Calu3 (cell line): ENCODE measurements around the gene SLC2A10. TPM values are rescaled to one million over a fixed set of nuclear protein-coding genes. Genes with fewer than 3 reads are reported as not detected.

ENCODE experiments used
- BruUV-seq: library from RNA; stranded (reverse); fragments of 400-500 nt; replicated peaks from 2 replicates; lab custom pipeline; 2021; lab: Mats Ljungman, UMichigan
- CTCF ChIA-PET: fragments of 300-600 bp; sonication (Branson Sonifier 250); formaldehyde crosslinking; loops from one replicate; lab custom pipeline; 2022; ENCODE audit warnings: antibody characterized with exemption; lab: Charles Lee
- DNase-seq: peaks from one replicate; pipeline ENCODE4 v3.0.0; 2022
- H3K27ac Mint-ChIP-seq: one replicate; pipeline ENCODE4 v1.8.0; 2022; ENCODE audit warnings: mixed read lengths; ENCODE audit not compliant: unreplicated experiment
- H3K27me3 Mint-ChIP-seq: one replicate; pipeline ENCODE4 v1.8.0; 2022; ENCODE audit warnings: mixed read lengths; ENCODE audit not compliant: unreplicated experiment
- H3K36me3 Mint-ChIP-seq: one replicate; pipeline ENCODE4 v1.8.0; 2022; ENCODE audit warnings: mild to moderate bottlenecking, moderate library complexity, mixed read lengths; ENCODE audit not compliant: insufficient read depth, unreplicated experiment
- H3K4me1 Mint-ChIP-seq: one replicate; pipeline ENCODE4 v1.8.0; 2022; ENCODE audit warnings: mild to moderate bottlenecking, low read depth, mixed read lengths; ENCODE audit not compliant: unreplicated experiment
- H3K4me3 Mint-ChIP-seq: one replicate; pipeline ENCODE4 v1.8.0; 2022; ENCODE audit warnings: mild to moderate bottlenecking, low read depth, moderate library complexity, mixed read lengths; ENCODE audit not compliant: unreplicated experiment
- H3K9me3 Mint-ChIP-seq: one replicate; pipeline ENCODE4 v1.8.0; 2022; ENCODE audit warnings: low read depth, mixed read lengths; ENCODE audit not compliant: unreplicated experiment
- CTCF ChIP-seq: fragments of 200-600 bp; IDR thresholded peaks from one replicate; pipeline ENCODE4 v1.8.0; 2022; ENCODE audit warnings: antibody characterized with exemption; ENCODE audit not compliant: unreplicated experiment
- intact Hi-C: fragments of 100-400 bp; cut with micrococcal nuclease; formaldehyde crosslinking; loops from one replicate; pipeline ENCODE4 v1.10.0; 2022; ENCODE audit not compliant: unreplicated experiment
- total RNA-seq: library from RNA; stranded (reverse); gene quantifications from 2 replicates; pipeline ENCODE4 v1.2.3, GENCODE V29; 2022

Gene SLC2A10
- total RNA-seq, 1 experiment from 2014 or later = 24.9 TPM

- Mint-ChIP-seq H3K27me3 (no peaks in the 10 kb centered on the region), H3K4me1 (peaks cover 43% of the 10 kb centered on the region), H3K9me3 (no peaks in the 10 kb centered on the region), H3K36me3 (peaks cover 26% of the 10 kb centered on the region), H3K4me3 (peak overlapping the region; percentile 85), H3K27ac (peak overlapping the region; percentile 60)
- intact Hi-C loops = loop anchor here (2.0 kb wide), 1 partner anchor 28 kb away; no protein-coding TSS in a partner anchor
- no peak for TF ChIP-seq CTCF
- TSS peak; percentile 47 for BruUV-seq
- CTCF ChIA-PET = interaction anchor here (1.0 kb wide), 1 partner anchor 32 kb away, joined by 4 read pairs; no protein-coding TSS in a partner anchor
- no peak for DNase-seq
Measured at GRCh38 chr20:46710153-46710913, 884 bp downstream of the SLC2A10 start.

- DNase-seq = no peak
- Mint-ChIP-seq H3K27ac (no peak overlapping the region), H3K36me3 (peaks cover 26% of the 10 kb centered on the region), H3K4me1 (peaks cover 48% of the 10 kb centered on the region), H3K27me3 (no peaks in the 10 kb centered on the region), H3K9me3 (no peaks in the 10 kb centered on the region), H3K4me3 (no peak overlapping the region)
- BruUV-seq = no TSS peak
- intact Hi-C loops = no loop called here
- CTCF ChIA-PET = interaction anchor here (0.9 kb wide), 1 partner anchor 8 kb away, joined by 3 read pairs; no protein-coding TSS in a partner anchor
- TF ChIP-seq CTCF = no peak
Measured at GRCh38 chr20:46712056-46712636, 2.7 kb downstream of the SLC2A10 start.

DNA sequence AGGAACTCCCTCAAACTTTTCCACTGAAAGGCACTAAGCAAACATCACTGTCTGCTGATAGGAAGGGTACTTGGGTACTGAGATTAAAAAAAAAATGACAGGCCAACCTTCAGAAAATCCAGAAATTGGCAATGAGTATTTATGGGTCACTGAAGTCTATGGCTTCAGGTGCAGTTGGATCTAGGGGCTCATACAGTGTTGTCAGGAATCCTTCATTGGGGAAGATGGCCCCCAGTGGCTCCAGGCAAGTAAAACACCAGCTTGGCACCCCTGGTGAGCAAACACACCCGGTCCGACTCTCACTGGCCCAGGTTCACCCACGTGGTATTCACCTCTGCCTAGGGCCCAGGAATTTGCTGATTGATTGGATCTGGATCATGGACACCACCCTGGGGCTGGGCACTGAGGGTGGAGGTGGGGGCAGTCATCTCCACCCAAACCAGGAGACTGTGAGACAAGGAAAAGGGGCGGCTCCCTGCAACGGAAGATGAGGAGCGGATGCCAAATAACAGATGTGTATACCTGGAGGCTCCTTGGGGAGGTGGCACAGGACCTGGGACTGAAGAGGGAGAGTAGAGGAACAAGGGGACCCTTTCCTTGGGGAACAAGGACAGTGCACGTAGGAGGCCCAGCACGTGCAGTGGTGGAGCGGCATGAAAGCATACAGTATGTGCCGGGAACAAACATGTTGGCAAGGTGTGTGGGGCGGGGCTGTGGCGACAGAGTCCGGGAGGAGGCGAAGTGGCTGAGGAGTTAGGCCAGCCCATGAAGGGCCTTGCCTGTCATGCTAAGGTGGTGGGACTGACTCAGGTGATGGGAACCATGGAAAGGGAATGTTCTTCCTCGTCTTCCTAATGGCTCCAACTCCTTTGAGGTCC is 4.7 kb downstream of the SLC2A10 start:
- DNase-seq = no peak
- Mint-ChIP-seq H3K4me3 (no peak overlapping the region), H3K36me3 (peaks cover 22% of the 10 kb centered on the region), H3K9me3 (no peaks in the 10 kb centered on the region), H3K4me1 (peaks cover 42% of the 10 kb centered on the region), H3K27me3 (no peaks in the 10 kb centered on the region), H3K27ac (no peak overlapping the region)
- intact Hi-C loops = no loop called here
- BruUV-seq = no TSS peak
- CTCF ChIA-PET = interaction anchor here (0.6 kb wide), 1 partner anchor 128 kb away, joined by 3 read pairs; no protein-coding TSS in a partner anchor
- TF ChIP-seq CTCF = no peak

DNA sequence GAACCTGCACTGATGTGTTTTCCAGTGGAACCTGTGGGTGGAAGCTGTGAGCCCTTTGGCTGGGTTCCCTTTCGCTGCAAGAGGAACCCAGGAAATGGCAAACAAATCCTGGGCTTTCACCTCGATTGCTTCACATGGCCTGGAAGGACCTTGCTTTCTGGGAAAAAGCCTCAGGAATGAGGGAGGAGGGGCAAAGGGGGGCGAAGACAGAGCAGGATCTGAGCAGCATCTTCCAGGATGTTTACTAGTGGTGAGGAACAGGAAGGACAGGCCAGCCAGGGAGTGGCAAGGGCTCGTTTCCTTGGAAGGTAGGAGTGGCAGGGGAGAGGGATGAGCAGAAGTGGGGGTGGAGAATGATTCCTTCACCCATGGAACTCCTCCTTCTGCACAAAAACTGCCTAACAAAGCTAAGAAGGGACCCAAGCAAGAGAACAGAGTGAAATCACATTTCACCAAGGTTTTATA is 5.9 kb downstream of the SLC2A10 start:
- Mint-ChIP-seq H3K4me3 (no peak overlapping the region), H3K9me3 (no peaks in the 10 kb centered on the region), H3K36me3 (peaks cover 12% of the 10 kb centered on the region), H3K4me1 (peaks cover 34% of the 10 kb centered on the region), H3K27me3 (no peaks in the 10 kb centered on the region), H3K27ac (no peak overlapping the region)
- no TSS peak for BruUV-seq
- peak; percentile 20 for DNase-seq
- TF ChIP-seq CTCF = no peak
- CTCF ChIA-PET = interaction anchor here (0.7 kb wide), 1 partner anchor 26 kb away, joined by 4 read pairs; the partner anchor contains the start of gene TP53RK
- intact Hi-C loops = no loop called here
